HEK293 (cell line): ENCODE results near the gene RAB39A.

Experiments used
- CTCF ChIP-seq: fragments of 450-650 bp; formaldehyde crosslinking; IDR thresholded peaks from 2 replicates; pipeline ENCODE4 v1.5.1; 2016; ENCODE audit warnings: missing biosample characterization, missing genetic modification characterization
- ZNF266 ChIP-seq: fragments of 450-650 bp; formaldehyde crosslinking; IDR thresholded peaks from 2 replicates; pipeline ENCODE4 v1.5.1; 2016; ENCODE audit warnings: missing biosample characterization, missing genetic modification characterization, low read depth
- ZNF274 ChIP-seq, 2 experiments: fragments of 200-500 bp in 1 of 2; fragments of 450-650 bp in 1 of 2; sonication (Bioruptor generic) in 1 of 2; formaldehyde crosslinking in 1 of 2; IDR thresholded peaks; 2 replicates each; pipeline versions ENCODE4 v1.5.1 to v1.6.1; 2014 to 2016; ENCODE audit warnings: borderline replicate concordance in 1 of 2, inconsistent platforms in 1 of 2, low read length in 1 of 2, missing biosample characterization in 1 of 2, missing genetic modification characterization in 1 of 2
- ZNF560 ChIP-seq: fragments of 450-650 bp; formaldehyde crosslinking; IDR thresholded peaks from 2 replicates; pipeline ENCODE4 v1.5.1; 2017; ENCODE audit warnings: missing biosample characterization, missing genetic modification characterization, borderline replicate concordance
- ZNF830 ChIP-seq: fragments of 450-650 bp; IDR thresholded peaks from 2 replicates; pipeline ENCODE4 v1.5.0; 2018; ENCODE audit warnings: missing biosample characterization, missing genetic modification characterization, low read depth, mild to moderate bottlenecking, moderate library complexity

- TF ChIP-seq CTCF (tag by site-specific recombination): no peak
- TF ChIP-seq ZNF560 (tag by site-specific recombination): no peak
- no peak for TF ChIP-seq ZNF274 (IDR thresholded peaks at IDR 0.05; ENCODE audit: low read length)
- no peak for TF ChIP-seq ZNF274 (tag by site-specific recombination; IDR thresholded peaks at IDR 0.05; ENCODE audit: borderline replicate concordance)
- TF ChIP-seq ZNF830 (tag by site-specific recombination): no peak
- no peak for TF ChIP-seq ZNF266 (tag by site-specific recombination)
Observed at GRCh38 chr11:107921997-107922396, 6.3 kb upstream of the RAB39A start.
